ENCODE data around the gene GRIN2A.

The GRIN2A gene

DNA sequence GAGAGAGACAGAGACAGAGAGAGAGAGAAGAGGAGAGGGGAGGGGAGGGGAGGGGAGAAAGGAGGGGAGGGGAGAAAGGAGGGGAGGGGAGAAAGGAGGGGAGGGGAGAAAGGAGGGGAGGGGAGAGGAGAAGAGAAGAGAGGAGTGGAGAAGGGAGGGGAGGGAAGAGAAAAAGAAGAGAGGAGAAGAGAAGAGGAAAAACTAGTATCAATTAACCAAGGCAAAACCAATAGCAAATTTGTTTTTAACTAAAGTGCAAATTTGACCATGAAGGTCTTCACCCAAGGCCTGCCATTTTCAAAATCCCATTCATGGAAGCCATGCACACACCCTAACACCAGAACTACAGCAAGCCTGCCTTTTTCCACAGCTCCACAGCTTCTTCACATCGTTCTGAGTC is 16.6 kb downstream of the GRIN2A start:
- no peak overlapping the region for H3K9ac ChIP-seq (ENCODE audit: low read length)
- no peaks in the 10 kb centered on the region; the same call in 1 of the 2 replicates for H3K9me3 ChIP-seq (ENCODE audit: control insufficient read depth, insufficient read depth, low read depth, low read length)
- H3K27me3 ChIP-seq (ENCODE audit: control insufficient read depth, insufficient read depth, low read length), result peaks cover 4% of the 10 kb centered on the region; the same call in 1 of the 2 replicates
- no peaks in the 10 kb centered on the region for H3K36me3 ChIP-seq (ENCODE audit: control insufficient read depth, insufficient read depth, low read length)
- H3K27ac ChIP-seq (ENCODE audit: low read depth, low read length), result no peak overlapping the region
- H3K4me1 ChIP-seq (ENCODE audit: control insufficient read depth, insufficient read depth, low read length), result no peaks in the 10 kb centered on the region
- no peak overlapping the region for H3K4me3 ChIP-seq (ENCODE audit: low read depth, low read length)

DNA sequence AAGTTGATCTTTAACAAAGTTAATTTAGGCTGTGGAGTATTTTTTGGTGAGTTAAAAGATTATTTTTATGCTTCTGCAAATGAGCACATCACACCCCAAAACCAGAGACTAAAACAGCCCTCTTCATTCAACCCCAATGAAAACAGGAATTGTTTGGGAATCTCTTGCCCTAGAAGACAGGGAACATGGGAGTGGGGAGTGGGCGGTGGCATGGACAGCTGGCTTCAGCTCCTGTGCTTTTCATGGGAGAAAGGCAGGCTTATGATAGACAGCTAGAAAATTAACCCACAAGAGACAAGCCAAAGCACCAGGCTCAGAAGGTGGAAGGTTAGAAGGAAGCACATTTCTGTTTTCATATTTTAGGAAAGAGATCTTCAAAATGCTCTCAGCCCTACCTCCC is 19.2 kb downstream of the GRIN2A start:
- Histone ChIP-seq H3K9ac (ENCODE audit: low read length) (no peak overlapping the region), H3K4me3 (ENCODE audit: low read depth, low read length) (no peak overlapping the region), H3K27ac (ENCODE audit: low read depth, low read length) (no peak overlapping the region), H3K27me3 (ENCODE audit: control insufficient read depth, insufficient read depth, low read length) (peaks cover 4% of the 10 kb centered on the region; the same call in 1 of the 2 replicates), H3K4me1 (ENCODE audit: control insufficient read depth, insufficient read depth, low read length) (no peaks in the 10 kb centered on the region), H3K9me3 (ENCODE audit: control insufficient read depth, insufficient read depth, low read depth, low read length) (no peaks in the 10 kb centered on the region), H3K36me3 (ENCODE audit: control insufficient read depth, insufficient read depth, low read length) (no peaks in the 10 kb centered on the region)

DNA sequence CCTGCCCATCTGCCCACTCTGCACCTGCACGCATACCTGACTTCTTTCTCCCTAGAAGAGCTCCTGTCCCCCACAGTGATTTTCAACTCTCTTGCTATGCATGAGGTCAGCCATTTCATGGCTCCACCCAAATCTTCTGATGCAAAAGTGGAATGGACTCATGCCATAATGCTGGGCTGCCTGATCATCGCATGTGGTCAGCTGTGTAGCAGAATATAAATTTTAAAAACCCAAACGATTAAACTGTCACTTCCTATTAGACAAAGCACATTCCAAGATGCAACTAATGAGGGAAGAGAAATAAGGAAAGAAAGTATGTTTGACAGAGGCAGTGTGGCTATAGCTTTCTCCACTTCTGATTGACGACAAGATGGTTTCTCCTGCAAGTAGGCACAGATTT is 26.1 kb downstream of the GRIN2A start:
- H3K9me3 ChIP-seq (ENCODE audit: control insufficient read depth, insufficient read depth, low read depth, low read length), result no peaks in the 10 kb centered on the region
- H3K4me3 ChIP-seq (ENCODE audit: low read depth, low read length), result no peak overlapping the region
- no peak overlapping the region for H3K9ac ChIP-seq (ENCODE audit: low read length)
- peaks cover 5% of the 10 kb centered on the region; the same call in 1 of the 2 replicates for H3K4me1 ChIP-seq (ENCODE audit: control insufficient read depth, insufficient read depth, low read length)
- no peak overlapping the region for H3K27ac ChIP-seq (ENCODE audit: low read depth, low read length)
- H3K36me3 ChIP-seq (ENCODE audit: control insufficient read depth, insufficient read depth, low read length), result no peaks in the 10 kb centered on the region
- H3K27me3 ChIP-seq (ENCODE audit: control insufficient read depth, insufficient read depth, low read length), result no peaks in the 10 kb centered on the region

DNA sequence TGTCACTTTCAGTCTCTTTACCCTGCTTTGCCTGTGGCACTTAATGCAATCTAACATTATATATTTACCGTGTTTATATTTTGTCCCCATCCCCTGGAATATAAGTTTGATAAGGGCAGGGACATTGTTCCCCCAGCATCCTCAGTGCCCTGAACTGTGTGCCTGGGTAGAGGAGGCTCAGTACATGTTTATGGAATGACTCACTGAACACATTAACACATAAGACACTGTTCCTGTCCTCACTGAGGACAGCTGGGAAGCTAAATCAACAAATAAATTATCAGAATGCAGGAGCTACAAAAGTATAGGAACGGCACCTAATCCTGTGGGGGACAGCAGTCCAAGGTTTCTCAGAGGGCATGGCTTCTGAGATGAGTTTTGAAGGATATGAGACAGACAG is 27.8 kb downstream of the GRIN2A start:
- Histone ChIP-seq H3K4me3 (ENCODE audit: low read depth, low read length) (no peak overlapping the region), H3K27ac (ENCODE audit: low read depth, low read length) (no peak overlapping the region), H3K4me1 (ENCODE audit: control insufficient read depth, insufficient read depth, low read length) (peaks cover 5% of the 10 kb centered on the region; the same call in 1 of the 2 replicates)

DNA sequence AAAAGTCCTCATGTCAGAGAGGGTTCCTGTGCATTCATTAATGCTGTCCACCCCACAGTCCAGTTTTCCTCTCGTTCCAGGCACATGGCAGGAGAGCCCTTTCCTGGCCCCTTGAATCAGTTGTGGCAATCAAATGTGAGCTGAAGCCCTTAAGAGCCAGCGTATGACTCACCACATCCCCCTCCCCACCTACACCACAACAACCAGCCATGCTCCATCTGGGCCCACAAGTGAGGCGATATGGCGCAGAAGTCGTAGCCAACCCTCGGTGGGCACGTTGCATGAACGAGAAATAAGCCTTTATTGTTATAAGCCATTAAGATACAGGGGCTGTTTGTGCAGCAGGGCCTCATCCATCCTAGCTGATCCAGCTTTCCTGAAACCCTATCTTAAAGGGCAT is 28.2 kb downstream of the GRIN2A start:
- Histone ChIP-seq H3K4me1 (ENCODE audit: control insufficient read depth, insufficient read depth, low read length) (peaks cover 5% of the 10 kb centered on the region; the same call in 1 of the 2 replicates), H3K9me3 (ENCODE audit: control insufficient read depth, insufficient read depth, low read depth, low read length) (no peaks in the 10 kb centered on the region), H3K27ac (ENCODE audit: low read depth, low read length) (no peak overlapping the region), H3K27me3 (ENCODE audit: control insufficient read depth, insufficient read depth, low read length) (no peaks in the 10 kb centered on the region), H3K4me3 (ENCODE audit: low read depth, low read length) (no peak overlapping the region), H3K9ac (ENCODE audit: low read length) (no peak overlapping the region), H3K36me3 (ENCODE audit: control insufficient read depth, insufficient read depth, low read length) (no peaks in the 10 kb centered on the region)

More for the DNA sequence above, 27.8 kb downstream of the GRIN2A start:
- H3K36me3 ChIP-seq (ENCODE audit: control insufficient read depth, insufficient read depth, low read length), result no peaks in the 10 kb centered on the region
- H3K9me3 ChIP-seq (ENCODE audit: control insufficient read depth, insufficient read depth, low read depth, low read length), result no peaks in the 10 kb centered on the region
- no peaks in the 10 kb centered on the region for H3K27me3 ChIP-seq (ENCODE audit: control insufficient read depth, insufficient read depth, low read length)
- H3K9ac ChIP-seq (ENCODE audit: low read length), result no peak overlapping the region

DNA sequence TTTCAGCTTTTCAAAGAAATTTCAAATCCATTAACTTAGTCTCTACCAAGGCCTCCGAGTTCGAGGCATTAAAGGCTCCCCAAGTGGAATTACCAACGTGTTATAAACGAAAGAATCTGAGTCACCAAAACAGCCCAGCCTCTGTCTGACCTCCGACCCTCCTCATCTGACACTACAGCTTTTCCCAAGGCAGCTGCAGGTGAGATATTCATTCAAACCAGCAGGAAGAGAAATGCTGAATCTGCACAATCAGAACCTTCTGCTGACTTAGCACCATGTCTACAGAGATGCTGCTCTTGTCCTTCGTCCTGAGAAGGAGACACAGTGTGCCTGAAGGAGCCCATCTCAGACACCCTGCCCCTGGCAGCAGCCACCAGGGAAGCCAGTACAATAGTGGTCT is 30.5 kb downstream of the GRIN2A start:
- no peak overlapping the region for H3K9ac ChIP-seq (ENCODE audit: low read length)
- H3K27me3 ChIP-seq (ENCODE audit: control insufficient read depth, insufficient read depth, low read length), result no peaks in the 10 kb centered on the region
- H3K36me3 ChIP-seq (ENCODE audit: control insufficient read depth, insufficient read depth, low read length), result no peaks in the 10 kb centered on the region
- no peak overlapping the region for H3K27ac ChIP-seq (ENCODE audit: low read depth, low read length)
- H3K4me1 ChIP-seq (ENCODE audit: control insufficient read depth, insufficient read depth, low read length), result peaks cover 5% of the 10 kb centered on the region; the same call in 1 of the 2 replicates
- no peaks in the 10 kb centered on the region for H3K9me3 ChIP-seq (ENCODE audit: control insufficient read depth, insufficient read depth, low read depth, low read length)
- H3K4me3 ChIP-seq (ENCODE audit: low read depth, low read length), result no peak overlapping the region

DNA sequence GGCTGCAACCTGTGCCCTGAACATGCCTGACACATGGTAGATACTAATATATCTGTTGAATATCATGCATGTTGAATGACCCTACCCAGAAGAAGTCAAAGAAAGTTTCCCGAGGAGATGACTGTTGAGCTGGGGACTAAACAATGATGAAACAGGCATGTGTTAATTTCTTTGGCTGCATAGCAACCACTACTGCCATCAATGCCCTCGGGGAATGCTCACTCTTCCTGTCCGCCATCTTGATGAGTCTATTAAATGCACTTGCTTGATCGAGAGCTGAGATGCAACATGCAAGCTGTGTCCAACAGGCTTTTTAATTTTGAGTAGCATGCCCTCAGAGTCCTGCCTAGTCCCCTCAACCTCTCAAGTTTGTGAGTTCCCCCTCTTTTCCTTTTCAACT is 31.3 kb downstream of the GRIN2A start:
- H3K36me3 ChIP-seq (ENCODE audit: control insufficient read depth, insufficient read depth, low read length), result no peaks in the 10 kb centered on the region
- no peak overlapping the region for H3K4me3 ChIP-seq (ENCODE audit: low read depth, low read length)
- H3K27me3 ChIP-seq (ENCODE audit: control insufficient read depth, insufficient read depth, low read length), result no peaks in the 10 kb centered on the region
- H3K4me1 ChIP-seq (ENCODE audit: control insufficient read depth, insufficient read depth, low read length), result peaks cover 5% of the 10 kb centered on the region; the same call in 1 of the 2 replicates
- H3K9ac ChIP-seq (ENCODE audit: low read length), result no peak overlapping the region
- H3K9me3 ChIP-seq (ENCODE audit: control insufficient read depth, insufficient read depth, low read depth, low read length), result no peaks in the 10 kb centered on the region
- no peak overlapping the region for H3K27ac ChIP-seq (ENCODE audit: low read depth, low read length)

DNA sequence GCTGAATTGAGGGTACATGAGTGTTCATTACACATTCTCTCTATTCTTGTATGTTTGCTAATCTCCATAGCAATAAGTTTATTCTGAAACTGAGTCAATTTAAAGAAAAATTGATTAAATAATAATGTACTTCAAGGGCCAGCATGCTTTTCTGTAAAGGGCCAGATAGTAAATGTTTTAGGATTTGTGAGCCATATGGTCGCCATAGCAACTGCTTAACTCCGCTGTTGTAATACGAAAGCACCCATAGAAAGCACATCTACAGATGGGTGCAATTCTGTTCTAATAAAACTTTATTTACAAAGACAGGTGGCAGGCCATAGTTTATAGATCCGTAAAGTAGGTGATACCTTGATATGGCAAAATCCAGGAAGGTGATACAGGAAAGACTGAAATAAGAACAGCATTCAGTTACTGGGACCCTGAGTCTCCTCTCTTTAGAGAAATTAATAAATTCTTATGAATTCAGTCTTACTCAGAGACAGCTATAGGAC is 36.6 kb downstream of the GRIN2A start:
- no peaks in the 10 kb centered on the region for H3K36me3 ChIP-seq (ENCODE audit: control insufficient read depth, insufficient read depth, low read length)
- H3K9ac ChIP-seq (ENCODE audit: low read length), result no peak overlapping the region
- no peaks in the 10 kb centered on the region for H3K4me1 ChIP-seq (ENCODE audit: control insufficient read depth, insufficient read depth, low read length)
- H3K9me3 ChIP-seq (ENCODE audit: control insufficient read depth, insufficient read depth, low read depth, low read length), result no peaks in the 10 kb centered on the region
- no peak overlapping the region for H3K27ac ChIP-seq (ENCODE audit: low read depth, low read length)
- H3K4me3 ChIP-seq (ENCODE audit: low read depth, low read length), result no peak overlapping the region
- no peaks in the 10 kb centered on the region for H3K27me3 ChIP-seq (ENCODE audit: control insufficient read depth, insufficient read depth, low read length)

DNA sequence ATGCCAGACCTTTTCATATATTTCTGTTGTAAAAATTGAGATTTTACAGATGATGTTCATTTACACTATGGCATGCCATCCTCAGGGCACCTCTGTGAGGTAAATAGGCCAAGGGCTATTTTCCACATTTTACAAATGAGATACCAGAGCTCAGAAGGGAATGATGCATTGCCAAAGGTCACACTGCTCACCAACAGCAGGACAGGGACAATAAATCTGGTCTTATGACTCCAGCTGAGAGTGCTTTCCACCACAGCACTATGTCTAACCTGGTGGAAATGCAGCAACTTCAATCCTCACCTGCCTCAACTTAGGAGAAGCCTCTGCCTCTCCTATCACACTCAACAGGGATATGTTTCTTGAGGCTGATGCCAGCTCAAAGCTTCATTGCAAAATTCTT is 40.6 kb downstream of the GRIN2A start:
- Histone ChIP-seq H3K27ac (ENCODE audit: low read depth, low read length) (no peak overlapping the region), H3K9ac (ENCODE audit: low read length) (no peak overlapping the region)

DNA sequence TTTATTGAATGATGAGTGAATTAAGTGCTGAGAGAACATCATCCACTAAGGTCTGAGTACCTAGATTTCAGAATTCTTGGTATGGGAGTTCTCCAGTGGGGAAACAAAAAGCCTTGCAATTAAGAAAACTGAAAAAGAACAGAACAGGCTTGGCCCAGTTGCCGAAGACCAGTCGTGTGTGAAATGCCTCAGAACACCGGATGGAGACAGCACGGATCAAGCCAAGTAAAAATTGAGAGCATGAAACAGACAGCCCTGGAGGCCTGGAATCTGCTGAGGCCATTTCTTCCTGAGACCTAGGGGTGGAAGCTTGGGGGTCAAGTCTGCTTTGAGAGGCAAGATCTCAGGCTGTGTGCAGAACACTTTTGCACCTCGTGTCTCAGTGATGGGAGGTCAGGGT is 43.3 kb downstream of the GRIN2A start:
- H3K27ac ChIP-seq (ENCODE audit: low read depth, low read length), result no peak overlapping the region
- H3K27me3 ChIP-seq (ENCODE audit: control insufficient read depth, insufficient read depth, low read length), result peaks cover 3% of the 10 kb centered on the region; the same call in 1 of the 2 replicates
- no peak overlapping the region for H3K9ac ChIP-seq (ENCODE audit: low read length)
- no peaks in the 10 kb centered on the region for H3K9me3 ChIP-seq (ENCODE audit: control insufficient read depth, insufficient read depth, low read depth, low read length)
- H3K36me3 ChIP-seq (ENCODE audit: control insufficient read depth, insufficient read depth, low read length), result no peaks in the 10 kb centered on the region
- no peak overlapping the region for H3K4me3 ChIP-seq (ENCODE audit: low read depth, low read length)
- H3K4me1 ChIP-seq (ENCODE audit: control insufficient read depth, insufficient read depth, low read length), result no peaks in the 10 kb centered on the region

More for the DNA sequence above, 40.6 kb downstream of the GRIN2A start:
- Histone ChIP-seq H3K4me3 (ENCODE audit: low read depth, low read length) (no peak overlapping the region), H3K9me3 (ENCODE audit: control insufficient read depth, insufficient read depth, low read depth, low read length) (no peaks in the 10 kb centered on the region), H3K36me3 (ENCODE audit: control insufficient read depth, insufficient read depth, low read length) (no peaks in the 10 kb centered on the region), H3K27me3 (ENCODE audit: control insufficient read depth, insufficient read depth, low read length) (no peaks in the 10 kb centered on the region; the same call in 1 of the 2 replicates), H3K4me1 (ENCODE audit: control insufficient read depth, insufficient read depth, low read length) (no peaks in the 10 kb centered on the region)

DNA sequence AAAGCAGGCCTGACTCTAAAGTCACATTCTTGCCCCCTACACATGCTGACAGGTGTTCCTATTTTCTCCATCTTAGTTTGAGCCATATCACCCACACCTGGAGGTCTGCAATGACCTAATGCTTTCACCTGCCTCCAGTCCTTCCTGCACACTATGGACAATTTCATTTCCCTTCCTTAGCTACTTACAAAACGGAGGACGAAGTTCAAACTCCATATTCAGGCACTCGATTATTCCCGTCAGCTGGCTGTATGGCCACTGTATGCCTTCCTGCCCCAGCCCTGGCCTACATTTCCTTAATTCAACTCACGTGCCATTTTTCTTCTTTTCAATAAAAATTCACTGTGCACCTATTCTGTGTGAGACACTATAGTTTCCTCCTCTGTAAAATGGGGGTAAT is 44.9 kb downstream of the GRIN2A start:
- Histone ChIP-seq H3K27me3 (ENCODE audit: control insufficient read depth, insufficient read depth, low read length) (peaks cover 3% of the 10 kb centered on the region; the same call in 1 of the 2 replicates), H3K36me3 (ENCODE audit: control insufficient read depth, insufficient read depth, low read length) (no peaks in the 10 kb centered on the region), H3K4me3 (ENCODE audit: low read depth, low read length) (no peak overlapping the region), H3K9me3 (ENCODE audit: control insufficient read depth, insufficient read depth, low read depth, low read length) (0 out of 2 replicates have a peak, but pooled peaks cover 5% of the 10 kb centered on the region), H3K27ac (ENCODE audit: low read depth, low read length) (no peak overlapping the region), H3K9ac (ENCODE audit: low read length) (no peak overlapping the region), H3K4me1 (ENCODE audit: control insufficient read depth, insufficient read depth, low read length) (no peaks in the 10 kb centered on the region)
